IMR-90 (cell line): Measurements from ENCODE around the gene CTNND2. TPM values are rescaled to one million over a fixed set of nuclear protein-coding genes. Genes with fewer than 3 reads are reported as not detected.

Experiments used
- ATAC-seq: fragments of 200-7000 bp; cut with Tn5 transposase; 2 replicates; pipeline ENCODE4 v1.9.1; 2020; ENCODE audit warnings: low read depth, mild to moderate bottlenecking, moderate library complexity
- BruUV-seq: library from RNA; stranded (reverse); fragments of 400-500 nt; replicated peaks from 2 replicates; lab custom pipeline; 2021; lab: Mats Ljungman, UMichigan
- CTCF ChIA-PET: fragments of 300-600 bp; formaldehyde crosslinking; extraction: SDS; loops from one replicate; lab custom pipeline; 2021; ENCODE audit warnings: antibody characterized with exemption; lab: Yijun Ruan, JAX
- POLR2A ChIA-PET: fragments of 300-600 bp; sonication (Branson Sonifier 250); formaldehyde crosslinking; loops from one replicate; lab custom pipeline; 2022; ENCODE audit warnings: antibody characterized with exemption; ENCODE audit not compliant: unreplicated experiment; lab: Charles Lee
- DNase-seq: peaks from one replicate; pipeline ENCODE4 v3.0.0; 2013
- H2AFZ ChIP-seq: replicated peaks from 2 replicates; pipeline ENCODE3; 2013; ENCODE audit warnings: low read length, mild to moderate bottlenecking; ENCODE audit not compliant: poor library complexity
- H2AK5ac ChIP-seq: 2 replicates; pipeline ENCODE4 v1.6.1; 2013; ENCODE audit warnings: low read depth, low read length, inconsistent platforms
- H2AK9ac ChIP-seq: replicated peaks from 2 replicates; pipeline ENCODE3; 2013; ENCODE audit warnings: mild to moderate bottlenecking, low read depth, low read length, moderate library complexity; ENCODE audit not compliant: poor library complexity
- H2BK120ac ChIP-seq: 2 replicates; pipeline ENCODE4 v1.6.1; 2013; ENCODE audit warnings: low read depth, low read length, inconsistent platforms
- H2BK15ac ChIP-seq: 3 replicates; pipeline ENCODE4 v1.6.1; 2013; ENCODE audit warnings: low read depth, low read length, inconsistent platforms
- H2BK20ac ChIP-seq: 2 replicates; pipeline ENCODE4 v1.6.1; 2013; ENCODE audit warnings: low read depth, mild to moderate bottlenecking, inconsistent platforms, low read length, moderate library complexity
- H2BK5ac ChIP-seq: 2 replicates; pipeline ENCODE4 v1.6.1; 2013; ENCODE audit warnings: mild to moderate bottlenecking, low read depth, low read length, inconsistent platforms; ENCODE audit not compliant: poor library complexity, severe bottlenecking
- H3K14ac ChIP-seq: replicated peaks from 2 replicates; pipeline ENCODE4 v1.6.1; 2013; ENCODE audit warnings: low read depth, low read length, inconsistent platforms
- H3K18ac ChIP-seq: 2 replicates; pipeline ENCODE4 v1.6.1; 2013; ENCODE audit warnings: low read depth, low read length, control low read depth
- H3K23ac ChIP-seq: 2 replicates; pipeline ENCODE4 v1.6.1; 2013; ENCODE audit warnings: low read depth, low read length, inconsistent platforms
- H3K27ac ChIP-seq: 2 replicates; pipeline ENCODE4 v1.5.1; 2013; ENCODE audit warnings: mild to moderate bottlenecking, control low read depth, low read length; ENCODE audit not compliant: insufficient read depth
- H3K27me3 ChIP-seq: 2 replicates; pipeline ENCODE4 v1.6.1; 2013; ENCODE audit warnings: low read length; ENCODE audit not compliant: control insufficient read depth, insufficient read depth
- H3K36me3 ChIP-seq: 2 replicates; pipeline ENCODE4 v1.6.1; 2013; ENCODE audit warnings: low read length, mixed read lengths; ENCODE audit not compliant: control insufficient read depth, insufficient read depth
- H3K4ac ChIP-seq: 2 replicates; pipeline ENCODE4 v1.6.1; 2013; ENCODE audit warnings: low read depth, low read length, inconsistent platforms
- H3K4me1 ChIP-seq: 2 replicates; pipeline ENCODE4 v1.6.1; 2013; ENCODE audit warnings: low read length, mixed read lengths; ENCODE audit not compliant: control insufficient read depth, insufficient read depth
- H3K4me2 ChIP-seq: 2 replicates; pipeline ENCODE4 v1.6.1; 2013; ENCODE audit warnings: low read depth, mild to moderate bottlenecking, control low read depth, low read length, moderate library complexity
- H3K4me3 ChIP-seq: 2 replicates; pipeline ENCODE4 v1.5.1; 2013; ENCODE audit warnings: low read depth, mild to moderate bottlenecking, control low read depth, low read length, moderate library complexity; ENCODE audit not compliant: insufficient read depth
- H3K56ac ChIP-seq: 2 replicates; pipeline ENCODE4 v1.6.1; 2013; ENCODE audit warnings: low read length, inconsistent platforms; ENCODE audit not compliant: insufficient read depth; ENCODE audit errors: extremely low read depth
- H3K79me1 ChIP-seq, 2 experiments: 2 replicates each; pipeline ENCODE4 v1.6.1; 2013; ENCODE audit warnings: low read length in 2 of 2, inconsistent platforms in 1 of 2, low read depth in 1 of 2
- H3K9ac ChIP-seq: 2 replicates; pipeline ENCODE4 v1.6.1; 2013; ENCODE audit warnings: low read depth, low read length, control low read depth
- H3K9me1 ChIP-seq: 2 replicates; pipeline ENCODE4 v1.6.1; 2013; ENCODE audit warnings: low read length, inconsistent platforms; ENCODE audit not compliant: insufficient read depth
- H3K9me3 ChIP-seq: 2 replicates; pipeline ENCODE4 v1.6.1; 2013; ENCODE audit warnings: low read length; ENCODE audit not compliant: control insufficient read depth, insufficient read depth
- H4K20me1 ChIP-seq: 2 replicates; pipeline ENCODE4 v1.6.1; 2013; ENCODE audit warnings: low read length, inconsistent platforms; ENCODE audit not compliant: insufficient read depth
- H4K5ac ChIP-seq: 2 replicates; pipeline ENCODE4 v1.6.1; 2013; ENCODE audit warnings: mild to moderate bottlenecking, low read depth, low read length, control low read depth
- H4K8ac ChIP-seq, 2 experiments: 2 replicates each; pipeline ENCODE4 v1.6.1; 2013; ENCODE audit warnings: low read depth in 2 of 2, low read length in 2 of 2, control low read depth in 1 of 2, inconsistent platforms in 1 of 2
- H4K91ac ChIP-seq: 2 replicates; pipeline ENCODE4 v1.6.1; 2013; ENCODE audit warnings: low read depth, low read length, inconsistent platforms; ENCODE audit not compliant: insufficient read depth
- BHLHE40 ChIP-seq: fragments of 150-350 bp; IDR thresholded peaks from 2 replicates; pipeline ENCODE4 v1.6.1; 2016; ENCODE audit warnings: mild to moderate bottlenecking, low read depth, low read length
- CEBPB ChIP-seq: IDR thresholded peaks from 2 replicates; pipeline ENCODE4 v1.6.1; 2012; ENCODE audit warnings: low read depth, low read length, improper control_type of control experiment
- FOS ChIP-seq: fragments of 150-350 bp; IDR thresholded peaks from 2 replicates; pipeline ENCODE4 v1.6.1; 2016; ENCODE audit warnings: low read depth, low read length
- MAFK ChIP-seq: IDR thresholded peaks from 2 replicates; pipeline ENCODE4 v1.6.1; 2012; ENCODE audit warnings: low read depth, low read length, improper control_type of control experiment
- MXI1 ChIP-seq: IDR thresholded peaks from 2 replicates; pipeline ENCODE4 v1.6.1; 2012; ENCODE audit warnings: low read depth, mild to moderate bottlenecking, low read length, moderate library complexity, borderline replicate concordance
- NFE2L2 ChIP-seq: fragments of 150-350 bp; IDR thresholded peaks from 2 replicates; pipeline ENCODE4 v1.6.1; 2016; ENCODE audit warnings: low read depth, mild to moderate bottlenecking, low read length
- POLR2A ChIP-seq: IDR thresholded peaks from 2 replicates; pipeline ENCODE4 v1.6.1; 2012; ENCODE audit warnings: mild to moderate bottlenecking, low read depth, low read length
- RAD21 ChIP-seq: IDR thresholded peaks from 2 replicates; pipeline ENCODE4 v1.6.1; 2012; ENCODE audit warnings: low read length, improper control_type of control experiment
- RCOR1 ChIP-seq: IDR thresholded peaks from 2 replicates; pipeline ENCODE4 v1.6.1; 2012; ENCODE audit warnings: mild to moderate bottlenecking, low read length, improper control_type of control experiment; ENCODE audit not compliant: insufficient replicate concordance
- RFX5 ChIP-seq: IDR thresholded peaks from 2 replicates; pipeline ENCODE4 v1.8.0; 2012; ENCODE audit warnings: low read depth, mild to moderate bottlenecking, low read length, moderate library complexity
- SMC3 ChIP-seq: fragments of 150-350 bp; IDR thresholded peaks from 2 replicates; pipeline ENCODE4 v1.6.1; 2016; ENCODE audit warnings: low read depth, mild to moderate bottlenecking, antibody characterized with exemption, low read length, moderate library complexity
- WGBS, 2 experiments: methylation state at CpG; one replicate each; pipeline versions ENCODE4 v1.1.5 to v1.1.7; 2013; ENCODE audit warnings: missing lambda C conversion rate in 2 of 2; ENCODE audit not compliant: insufficient read length in 1 of 2; ENCODE audit errors: extremely low coverage in 2 of 2; 5-methylcytosine and 5-hydroxymethylcytosine counted together
- dilution Hi-C: fragments of 300-500 bp; cut with HindIII; formaldehyde crosslinking; loops from one replicate; pipeline ENCODE4 v1.14.3; 2018; ENCODE audit warnings: low sequenced_read_pairs; ENCODE audit not compliant: unreplicated experiment
- in situ Hi-C: fragments of 300-500 bp; cut with MboI; formaldehyde crosslinking; loops from 3 replicates; pipeline ENCODE4 v1.14.3; 2019; ENCODE audit warnings: low sequenced_read_pairs, inconsistent platforms, mixed read lengths
- intact Hi-C: fragments of 100-400 bp; cut with micrococcal nuclease; formaldehyde crosslinking; loops from 2 replicates; pipeline ENCODE4 v1.10.0; 2022
- polyA plus RNA-seq, 3 experiments: library from polyadenylated mRNA; depleted of rRNA; stranded (reverse); fragments of >200 nt; gene quantifications; 2 replicates each; pipeline ENCODE4 v1.2.3, GENCODE V29; 2012; ENCODE audit warnings: low replicate concordance in 1 of 3
- total RNA-seq: library from RNA; depleted of rRNA; stranded (reverse); fragments of >200 nt; gene quantifications from 2 replicates; pipeline ENCODE4 v1.2.3, GENCODE V29; 2012
- TF ChIP-seq, protein P1 (sequence below): fragments of 150-350 bp; IDR thresholded peaks from 2 replicates; pipeline ENCODE4 v1.6.1; 2016; ENCODE audit warnings: low read depth, mild to moderate bottlenecking, low read length, moderate library complexity, borderline replicate concordance
- TF ChIP-seq, protein P2 (sequence below): conservative IDR thresholded peaks from 2 replicates; pipeline ENCODE4 v1.5.1; 2012; ENCODE audit warnings: mild to moderate bottlenecking, low read depth, low read length, improper control_type of control experiment

The CTNND2 gene
- total and polyA plus RNA-seq, 2 of the 4 experiments (the other 2 are of a cell fraction): not detected

DNA sequence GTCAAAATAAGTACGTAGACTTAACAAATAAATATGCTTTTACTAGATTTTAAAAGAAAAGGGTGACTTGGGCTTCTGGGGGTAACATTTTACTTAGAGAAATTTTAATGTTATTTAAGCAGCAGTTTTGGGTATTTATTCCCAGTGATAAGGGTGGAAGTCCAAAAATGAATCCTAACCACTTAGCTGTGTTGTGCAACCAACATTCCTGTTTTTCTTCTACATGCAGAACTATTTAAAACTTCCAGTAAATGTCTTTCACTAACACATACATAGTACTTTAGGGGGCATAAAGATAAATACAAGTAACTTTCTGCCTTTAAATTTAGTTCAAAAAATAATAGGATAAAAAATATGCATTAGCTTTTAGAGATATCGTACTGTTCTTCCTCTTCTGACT is 436.7 kb downstream of the CTNND2 start:
- no peak overlapping the region for H4K5ac ChIP-seq
- no peaks in the 10 kb centered on the region for H3K79me1 ChIP-seq
- no peak overlapping the region for H3K18ac ChIP-seq
- no peak overlapping the region for H2BK15ac ChIP-seq
- no peak overlapping the region for H2BK120ac ChIP-seq
- TF ChIP-seq, protein P1, sequence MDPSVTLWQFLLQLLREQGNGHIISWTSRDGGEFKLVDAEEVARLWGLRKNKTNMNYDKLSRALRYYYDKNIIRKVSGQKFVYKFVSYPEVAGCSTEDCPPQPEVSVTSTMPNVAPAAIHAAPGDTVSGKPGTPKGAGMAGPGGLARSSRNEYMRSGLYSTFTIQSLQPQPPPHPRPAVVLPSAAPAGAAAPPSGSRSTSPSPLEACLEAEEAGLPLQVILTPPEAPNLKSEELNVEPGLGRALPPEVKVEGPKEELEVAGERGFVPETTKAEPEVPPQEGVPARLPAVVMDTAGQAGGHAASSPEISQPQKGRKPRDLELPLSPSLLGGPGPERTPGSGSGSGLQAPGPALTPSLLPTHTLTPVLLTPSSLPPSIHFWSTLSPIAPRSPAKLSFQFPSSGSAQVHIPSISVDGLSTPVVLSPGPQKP: no peak
- TF ChIP-seq RCOR1: no peak
- no peak for TF ChIP-seq NFE2L2
- no peak for TF ChIP-seq MXI1
- no peak for TF ChIP-seq BHLHE40
- TF ChIP-seq RAD21: no peak
- TF ChIP-seq CEBPB: no peak
- TF ChIP-seq RFX5: no peak
- no peak for TF ChIP-seq POLR2A
- TF ChIP-seq SMC3: no peak
- TF ChIP-seq, protein P2, sequence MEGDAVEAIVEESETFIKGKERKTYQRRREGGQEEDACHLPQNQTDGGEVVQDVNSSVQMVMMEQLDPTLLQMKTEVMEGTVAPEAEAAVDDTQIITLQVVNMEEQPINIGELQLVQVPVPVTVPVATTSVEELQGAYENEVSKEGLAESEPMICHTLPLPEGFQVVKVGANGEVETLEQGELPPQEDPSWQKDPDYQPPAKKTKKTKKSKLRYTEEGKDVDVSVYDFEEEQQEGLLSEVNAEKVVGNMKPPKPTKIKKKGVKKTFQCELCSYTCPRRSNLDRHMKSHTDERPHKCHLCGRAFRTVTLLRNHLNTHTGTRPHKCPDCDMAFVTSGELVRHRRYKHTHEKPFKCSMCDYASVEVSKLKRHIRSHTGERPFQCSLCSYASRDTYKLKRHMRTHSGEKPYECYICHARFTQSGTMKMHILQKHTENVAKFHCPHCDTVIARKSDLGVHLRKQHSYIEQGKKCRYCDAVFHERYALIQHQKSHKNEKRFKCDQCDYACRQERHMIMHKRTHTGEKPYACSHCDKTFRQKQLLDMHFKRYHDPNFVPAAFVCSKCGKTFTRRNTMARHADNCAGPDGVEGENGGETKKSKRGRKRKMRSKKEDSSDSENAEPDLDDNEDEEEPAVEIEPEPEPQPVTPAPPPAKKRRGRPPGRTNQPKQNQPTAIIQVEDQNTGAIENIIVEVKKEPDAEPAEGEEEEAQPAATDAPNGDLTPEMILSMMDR: no peak
- TF ChIP-seq MAFK: no peak
- no peak for TF ChIP-seq FOS
- dilution Hi-C loops: no loop called here
- intact Hi-C loops: loop anchor here (5.0 kb wide), 1 partner anchor 720 kb away; no protein-coding TSS in a partner anchor
- WGBS, 2 experiments: no CpG with 5 or more reads among the region's 2 CpGs
- in situ Hi-C loops: no loop called here
- H2BK5ac ChIP-seq: no peak overlapping the region
- peaks cover 7% of the 10 kb centered on the region; the same call in 1 of the 2 replicates for H3K9me3 ChIP-seq
- H3K36me3 ChIP-seq: no peaks in the 10 kb centered on the region
- no peak overlapping the region for H2AFZ ChIP-seq
- ATAC-seq (no peak), DNase-seq (no peak)
- no peak overlapping the region for H3K14ac ChIP-seq
- no peak overlapping the region for H2AK5ac ChIP-seq
- BruUV-seq: no TSS peak
- H3K4ac ChIP-seq: no peak overlapping the region
- no peak overlapping the region for H3K9ac ChIP-seq
- H3K23ac ChIP-seq: no peak overlapping the region
- no peak overlapping the region for H4K8ac ChIP-seq
- H4K91ac ChIP-seq: no peak overlapping the region
- no peaks in the 10 kb centered on the region for H3K9me1 ChIP-seq
- no peak overlapping the region for H3K4me3 ChIP-seq
- no peaks in the 10 kb centered on the region for H4K20me1 ChIP-seq
- H3K4me1 ChIP-seq: no peaks in the 10 kb centered on the region
- no peaks in the 10 kb centered on the region for H3K27me3 ChIP-seq
- H3K27ac ChIP-seq: no peak overlapping the region
- no peak overlapping the region for H2BK20ac ChIP-seq
- ChIA-PET POLR2A (no interaction called here), CTCF (no interaction called here)
- H3K4me2 ChIP-seq: no peak overlapping the region
- H2AK9ac ChIP-seq: no peak overlapping the region
- H3K56ac ChIP-seq: no peak overlapping the region
